Kidney (tissue), 14 donors: ENCODE results near the gene PMEPA1. TPM values are rescaled to one million over a fixed set of nuclear protein-coding genes. Genes with fewer than 3 reads are reported as not detected.

Experiments
- DNase-seq, 5 donors: peaks; one replicate each; pipeline ENCODE4 v3.0.0-alpha.2; 2013 to 2020
- FAIRE-seq: peaks from 2 replicates; lab custom pipeline; 2012; peaks lifted over from hg19 to GRCh38; lab: Jason Lieb, UNC
- H3K27ac ChIP-seq, 2 donors: one replicate each; pipeline ENCODE4 v1.7.0; 2013; ENCODE audit warnings: low read depth in 2 of 2, low read length in 2 of 2, inconsistent platforms in 1 of 2
- H3K27me3 ChIP-seq: one replicate; pipeline ENCODE4 v1.7.1; 2013; ENCODE audit warnings: low read length, inconsistent platforms; ENCODE audit not compliant: control insufficient read depth, insufficient read depth
- H3K36me3 ChIP-seq, 3 donors: one replicate each; pipeline versions ENCODE4 v1.7.0 to v1.7.1; 2013; ENCODE audit warnings: low read length in 3 of 3, control low read depth in 1 of 3, inconsistent platforms in 1 of 3; ENCODE audit not compliant: insufficient read depth in 3 of 3, control insufficient read depth in 2 of 3
- H3K4me1 ChIP-seq, 3 donors: one replicate each; pipeline versions ENCODE4 v1.7.0 to v1.7.1; 2013; ENCODE audit warnings: low read length in 3 of 3, inconsistent platforms in 1 of 3, low read depth in 1 of 3; ENCODE audit not compliant: control insufficient read depth in 2 of 3, insufficient read depth in 2 of 3
- H3K4me3 ChIP-seq, 3 donors: one replicate each; pipeline versions ENCODE4 v1.7.0 to v1.8.1; 2013; ENCODE audit warnings: low read length in 3 of 3, control low read depth in 1 of 3, inconsistent platforms in 1 of 3
- H3K9ac ChIP-seq, 3 donors: one replicate each; pipeline versions ENCODE4 v1.7.0 to v1.7.1; 2013; ENCODE audit warnings: low read length in 3 of 3, control low read depth in 1 of 3, inconsistent platforms in 1 of 3
- H3K9me3 ChIP-seq, 3 donors: one replicate each; pipeline versions ENCODE4 v1.7.0 to v1.7.1; 2013; ENCODE audit warnings: low read length in 3 of 3, control low read depth in 1 of 3, inconsistent platforms in 1 of 3; ENCODE audit not compliant: control insufficient read depth in 2 of 3, insufficient read depth in 1 of 3
- CTCF ChIP-seq: IDR thresholded peaks from 3 replicates; pipeline ENCODE4 v1.5.1; 2012; ENCODE audit warnings: mild to moderate bottlenecking, moderate library complexity, borderline replicate concordance; ENCODE audit not compliant: insufficient read depth; ENCODE audit errors: extremely low read depth
- intact Hi-C: fragments of 100-400 bp; cut with DNase I; formaldehyde crosslinking; loops from one replicate; pipeline ENCODE4 v1.11.1; 2022
- polyA plus RNA-seq: library from polyadenylated mRNA; stranded (reverse); fragments of 350-450 nt; fragmentation: Illumina TruSeq; extraction: RNeasy Lipid Tissue Mini Kit (QIAGEN cat#74804); gene quantifications from one replicate; pipeline ENCODE4 v1.2.3, GENCODE V29; 2014; ENCODE audit warnings: low read depth, low replicate concordance; ENCODE audit not compliant: insufficient read depth
- total RNA-seq: library from RNA; stranded (reverse); fragmentation: NEBNext Ultra II Directional; extraction: Animal tissue kit (Norgen Biotek cat#: 25700); gene quantifications from one replicate; pipeline ENCODE4 v1.2.1, GENCODE V29; 2021
- donor health status: control.
- donor health status: control.
- donor health status: control.
- donor health status: control.
- donor health status: control.
- donor health status: DM: yes; HTN: yes; CAD: no.
- donor health status: Normal renal cell carcinoma (clear cell type).

Gene PMEPA1
- total and polyA plus RNA-seq, 2 donors from 2014 or later = 12.9 to 30.4 TPM

GRCh38 chr20:57660181-57660921 lies 49.5 kb downstream of the PMEPA1 start:
- intact Hi-C loops = no loop called here
- Histone ChIP-seq H3K36me3 (no peaks in the 10 kb centered on the region), H3K27ac (no peak overlapping the region), H3K27me3 (no peaks in the 10 kb centered on the region), H3K9me3 (peaks cover 0 to 1% (median 0%) of the 10 kb centered on the region in 3 donors), H3K9ac (no peak overlapping the region), H3K4me1 (peaks cover 3 to 15% (median 10%) of the 10 kb centered on the region in 3 donors), H3K4me3 (peak overlapping the region in 1 of 3 donors; percentile 37)
- no peak for FAIRE-seq
- no peak for TF ChIP-seq CTCF
- peak in 2 of 5 donors; percentile 5 to 20 for DNase-seq

GRCh38 chr20:57659517-57660180 lies 50.2 kb downstream of the PMEPA1 start:
- intact Hi-C loops = loop anchor here (10.0 kb wide), 1 partner anchor 525 kb away; no protein-coding TSS in a partner anchor
- Histone ChIP-seq H3K9ac (no peak overlapping the region), H3K9me3 (peaks cover 0 to 1% (median 0%) of the 10 kb centered on the region in 3 donors), H3K4me3 (no peak overlapping the region), H3K27ac (no peak overlapping the region), H3K4me1 (peaks cover 3 to 15% (median 10%) of the 10 kb centered on the region in 3 donors), H3K27me3 (no peaks in the 10 kb centered on the region), H3K36me3 (no peaks in the 10 kb centered on the region)
- no peak for FAIRE-seq
- DNase-seq = peak in 2 of 5 donors; percentile 33 to 41
- no peak for TF ChIP-seq CTCF

- intact Hi-C loops = loop anchor here (10.0 kb wide), 1 partner anchor 526 kb away; no protein-coding TSS in a partner anchor
- peak in 3 of 5 donors; percentile 7 to 63 (median 33) for DNase-seq
- Histone ChIP-seq H3K36me3 (no peaks in the 10 kb centered on the region), H3K9ac (no peak overlapping the region), H3K27me3 (no peaks in the 10 kb centered on the region), H3K4me3 (no peak overlapping the region), H3K9me3 (peaks cover 0 to 1% (median 0%) of the 10 kb centered on the region in 3 donors), H3K4me1 (peaks cover 3 to 15% (median 10%) of the 10 kb centered on the region in 3 donors), H3K27ac (no peak overlapping the region)
- no peak for TF ChIP-seq CTCF
- FAIRE-seq = no peak
Observed at GRCh38 chr20:57658833-57659516, 50.8 kb downstream of the PMEPA1 start.
